NB4 (cell line): ENCODE results near the gene NBEAL2.
"Not testable (repeated sequence)": the region's sequence is repeated elsewhere in the genome, so short reads cannot be mapped to it uniquely, and the experiment has no call there.

Experiments
- DNase-seq: peaks from one replicate; pipeline ENCODE4 v3.0.0; 2010; ENCODE audit warnings: low read depth
- H3K4me3 ChIP-seq: one replicate; pipeline ENCODE4 v1.5.1; 2011; ENCODE audit warnings: mild to moderate bottlenecking, low read depth, low read length, moderate library complexity
- CTCF ChIP-seq: IDR thresholded peaks from one replicate; pipeline ENCODE4 v1.5.1; 2012; ENCODE audit warnings: low read depth, low read length
- MAX ChIP-seq: IDR thresholded peaks from 2 replicates; pipeline ENCODE4 v1.6.1; 2011; ENCODE audit warnings: low read depth, low read length
- MYC ChIP-seq: IDR thresholded peaks from 2 replicates; pipeline ENCODE4 v1.6.1; 2011; ENCODE audit warnings: low read depth, low read length
- POLR2A ChIP-seq: IDR thresholded peaks from 2 replicates; pipeline ENCODE4 v1.6.1; 2011; ENCODE audit warnings: mild to moderate bottlenecking; ENCODE audit not compliant: insufficient read length; ENCODE audit errors: extremely low read depth

The NBEAL2 gene

GRCh38 chr3:46962990-46963389 is 16.5 kb upstream of the NBEAL2 start:
- TF ChIP-seq MAX (no peak), CTCF (no peak), MYC (no peak), POLR2A (no peak)
- no peak for DNase-seq
- H3K4me3 ChIP-seq, result no peak overlapping the region

- DNase-seq, H3K4me3 ChIP-seq: not testable (repeated sequence)
Observed at GRCh38 chr3:46964038-46964590, 15.4 kb upstream of the NBEAL2 start.

GRCh38 chr3:46965151-46965550 is 14.3 kb upstream of the NBEAL2 start:
- H3K4me3 ChIP-seq, result no peak overlapping the region
- TF ChIP-seq POLR2A, result no peak
- no peak for TF ChIP-seq MYC
- TF ChIP-seq CTCF, result no peak
- no peak for TF ChIP-seq MAX
- peak; percentile 70 for DNase-seq

GRCh38 chr3:46966811-46967210 is 12.7 kb upstream of the NBEAL2 start:
- no peak for DNase-seq
- TF ChIP-seq CTCF, result no peak
- TF ChIP-seq POLR2A, result no peak
- no peak for TF ChIP-seq MYC
- no peak for TF ChIP-seq MAX
- H3K4me3 ChIP-seq, result no peak overlapping the region

- no peak overlapping the region for H3K4me3 ChIP-seq
- no peak for DNase-seq
- TF ChIP-seq POLR2A, result no peak
- TF ChIP-seq MYC, result no peak
- no peak for TF ChIP-seq CTCF
- no peak for TF ChIP-seq MAX
Observed at GRCh38 chr3:46968783-46969428, 10.6 kb upstream of the NBEAL2 start.

GRCh38 chr3:46970391-46971091 is 8.9 kb upstream of the NBEAL2 start:
- H3K4me3 ChIP-seq, result no peak overlapping the region
- TF ChIP-seq MYC, result no peak
- no peak for TF ChIP-seq MAX
- TF ChIP-seq POLR2A, result no peak
- no peak for TF ChIP-seq CTCF
- DNase-seq, result no peak
